Stomach (tissue), 9 donors: ENCODE results near the gene LRIG1. TPM values are rescaled to one million over a fixed set of nuclear protein-coding genes. Genes with fewer than 3 reads are reported as not detected.
A peak's percentile ranks its signal among the peaks of the same experiment; 100 is the strongest.

Source experiments
- DNase-seq, 2 donors: peaks; one replicate each; pipeline versions ENCODE4 v3.0.0 to v3.0.0-alpha.2; 2013 to 2019
- H3K27ac ChIP-seq, 5 donors: fragments of 200-600 bp in 4 of 5; sonication (generic) in 4 of 5; one replicate each; pipeline ENCODE4 v1.5.1; 2013 to 2019; ENCODE audit warnings: mild to moderate bottlenecking in 1 of 5, moderate library complexity in 1 of 5
- H3K27me3 ChIP-seq, 3 donors: fragments of 200-600 bp; sonication (generic); one replicate each; pipeline ENCODE4 v1.5.1; 2017 to 2019; ENCODE audit warnings: mixed run types in 1 of 3
- H3K36me3 ChIP-seq, 4 donors: fragments of 200-600 bp; sonication (generic); 1 replicate in 3 of 4; 2 replicates in 1 of 4; pipeline ENCODE4 v1.5.1; 2016 to 2019
- H3K4me1 ChIP-seq, 4 donors: fragments of 200-600 bp; sonication (generic); one replicate each; pipeline ENCODE4 v1.5.1; 2016 to 2019
- H3K4me3 ChIP-seq, 4 donors: fragments of 200-600 bp; sonication (generic) in 3 of 4; one replicate each; pipeline ENCODE4 v1.5.1; 2016 to 2019; ENCODE audit warnings: mild to moderate bottlenecking in 1 of 4
- H3K9me3 ChIP-seq, 4 donors: fragments of 200-600 bp; sonication (generic); one replicate each; pipeline ENCODE4 v1.5.1; 2016 to 2019
- CTCF ChIP-seq, 7 experiments: fragments of 450-650 bp in 4 of 7; fragments of 200-600 bp in 3 of 7; sonication (generic) in 3 of 7; IDR thresholded peaks; one replicate each; pipeline ENCODE4 v1.5.1; 2016 to 2019; ENCODE audit warnings: antibody characterized with exemption in 7 of 7, control low read depth in 2 of 7, mild to moderate bottlenecking in 1 of 7
- EP300 ChIP-seq: sonication (generic); formaldehyde crosslinking; IDR thresholded peaks from one replicate; pipeline ENCODE4 v1.6.1; 2017; ENCODE audit warnings: antibody characterized with exemption
- POLR2A ChIP-seq, 4 donors: fragments of 450-650 bp; IDR thresholded peaks; one replicate each; pipeline ENCODE4 v1.6.1; 2016; ENCODE audit warnings: antibody characterized with exemption in 4 of 4, control low read depth in 2 of 4, mild to moderate bottlenecking in 1 of 4, moderate library complexity in 1 of 4
- POLR2AphosphoS5 ChIP-seq, 3 donors: sonication (generic); formaldehyde crosslinking; IDR thresholded peaks; one replicate each; pipeline ENCODE4 v1.6.1; 2016; ENCODE audit warnings: antibody characterized with exemption in 3 of 3
- WGBS, 5 donors: extraction: QIAGEN DNeasy Blood & Tissue Kit in 3 of 5; methylation state at CpG; one replicate each; pipeline versions ENCODE4 v1.1.5 to v1.1.7; 2013 to 2018; 5-methylcytosine and 5-hydroxymethylcytosine counted together
- intact Hi-C: fragments of 100-400 bp; cut with DNase I; formaldehyde crosslinking; loops from one replicate; pipeline ENCODE4 v1.15.1; 2023; ENCODE audit warnings: low total_unique reads
- polyA plus RNA-seq, 3 donors: library from polyadenylated mRNA; stranded (reverse); fragments of 200-250 nt; gene quantifications; one replicate each; pipeline ENCODE4 v1.2.3, GENCODE V29; 2013
- total RNA-seq, 5 donors: library from RNA; depleted of rRNA; stranded (reverse); fragments of >200 nt; gene quantifications; one replicate each; pipeline versions ENCODE4 v1.1.0 to v1.2.3, GENCODE V29; 2014 to 2016
- donor health status: healthy with polysubstance abuse.
- donor health status: Bipolar disorder and iron deficiency.
- donor health status: healthy.

Gene LRIG1
- total and polyA plus RNA-seq, 8 donors = 20.2 to 278 (median 87.0) TPM

GRCh38 chr3:66507423-66508260 lies 6.8 kb upstream of the LRIG1 start:
- no peak overlapping the region for H3K4me3 ChIP-seq
- H3K4me1 ChIP-seq = peaks cover 0 to 8% (median 3%) of the 10 kb centered on the region in 4 donors
- no peak for TF ChIP-seq CTCF (IDR thresholded peaks at IDR 0.05)
- no peak for TF ChIP-seq POLR2AphosphoS5 (IDR thresholded peaks at IDR 0.05)
- TF ChIP-seq EP300 = no peak
- no peak for TF ChIP-seq POLR2A (IDR thresholded peaks at IDR 0.05)
- WGBS, 5 donors = 84 to 95% (median 94%) methylated on average over 8 of the region's 8 CpGs
- no peak overlapping the region for H3K27ac ChIP-seq
- intact Hi-C loops = loop anchor here (10.0 kb wide), 1 partner anchor 103 kb away; no protein-coding TSS in a partner anchor
- H3K9me3 ChIP-seq = no peaks in the 10 kb centered on the region
- no peaks in the 10 kb centered on the region for H3K36me3 ChIP-seq
- DNase-seq = no peak
- H3K27me3 ChIP-seq = no peaks in the 10 kb centered on the region

GRCh38 chr3:66506154-66506553 lies 5.3 kb upstream of the LRIG1 start:
- DNase-seq = no peak
- intact Hi-C loops = loop anchor here (10.0 kb wide), 1 partner anchor 101 kb away; no protein-coding TSS in a partner anchor

GRCh38 chr3:66504850-66505641 lies 4.2 kb upstream of the LRIG1 start:
- intact Hi-C loops = loop anchor here (10.0 kb wide), 1 partner anchor 100 kb away; no protein-coding TSS in a partner anchor
- H3K4me1 ChIP-seq = peaks cover 0 to 15% (median 13%) of the 10 kb centered on the region in 4 donors
- H3K27ac ChIP-seq = no peak overlapping the region
- TF ChIP-seq EP300 (no peak), POLR2AphosphoS5 (IDR thresholded peaks at IDR 0.05) (no peak)
- 54 to 66% (median 61%) methylated on average over 7 of the region's 7 CpGs for WGBS, 5 donors
- H3K27me3 ChIP-seq = no peaks in the 10 kb centered on the region
- DNase-seq = peak in 1 of 2 donors; percentile 68
- no peaks in the 10 kb centered on the region for H3K9me3 ChIP-seq
- no peaks in the 10 kb centered on the region for H3K36me3 ChIP-seq
- H3K4me3 ChIP-seq = no peak overlapping the region

More at GRCh38 chr3:66506154-66506553, 5.3 kb upstream of the LRIG1 start:
- Histone ChIP-seq H3K27ac (no peak overlapping the region), H3K27me3 (no peaks in the 10 kb centered on the region), H3K36me3 (no peaks in the 10 kb centered on the region), H3K4me3 (no peak overlapping the region), H3K9me3 (no peaks in the 10 kb centered on the region), H3K4me1 (peaks cover 0 to 15% (median 11%) of the 10 kb centered on the region in 4 donors)
- TF ChIP-seq POLR2AphosphoS5 (IDR thresholded peaks at IDR 0.05) (no peak), CTCF (IDR thresholded peaks at IDR 0.05) (no peak), POLR2A (IDR thresholded peaks at IDR 0.05) (no peak), EP300 (no peak)
- 95 to 100% (median 97%) methylated on average over 6 of the region's 6 CpGs for WGBS, 5 donors

GRCh38 chr3:66502981-66503380 lies 2.2 kb upstream of the LRIG1 start:
- intact Hi-C loops = loop anchor here (10.0 kb wide), 1 partner anchor 98 kb away; no protein-coding TSS in a partner anchor
- peak overlapping the region in 1 of 5 donors; percentile 5 for H3K27ac ChIP-seq

More at GRCh38 chr3:66502981-66503380, 2.2 kb upstream of the LRIG1 start:
- 46 to 75% (median 68%) methylated on average over 2 of the region's 2 CpGs for WGBS, 5 donors
- no peaks in the 10 kb centered on the region for H3K36me3 ChIP-seq
- H3K4me1 ChIP-seq = peaks cover 2 to 32% (median 26%) of the 10 kb centered on the region in 4 donors
- no peaks in the 10 kb centered on the region for H3K9me3 ChIP-seq
- no peaks in the 10 kb centered on the region for H3K27me3 ChIP-seq
- TF ChIP-seq CTCF (IDR thresholded peaks at IDR 0.05) = no peak
- no peak for TF ChIP-seq POLR2A (IDR thresholded peaks at IDR 0.05)
- TF ChIP-seq POLR2AphosphoS5 (IDR thresholded peaks at IDR 0.05) = no peak
- no peak for TF ChIP-seq EP300
- H3K4me3 ChIP-seq = no peak overlapping the region
- DNase-seq = no peak
